PC-9 (cell line): ENCODE results near the gene CYBB.

Experiments
- EZH2 ChIP-seq: fragments of 200-600 bp; sonication (generic); IDR thresholded peaks from 2 replicates; pipeline ENCODE4 v1.8.0; 2017; ENCODE audit warnings: antibody characterized with exemption, low read depth
- TF ChIP-seq, protein P1 (sequence below): fragments of 200-600 bp; sonication (generic); conservative IDR thresholded peaks from 2 replicates; pipeline ENCODE4 v1.6.1; 2017; ENCODE audit warnings: mixed run types, antibody characterized with exemption, mild to moderate bottlenecking, moderate library complexity

DNA sequence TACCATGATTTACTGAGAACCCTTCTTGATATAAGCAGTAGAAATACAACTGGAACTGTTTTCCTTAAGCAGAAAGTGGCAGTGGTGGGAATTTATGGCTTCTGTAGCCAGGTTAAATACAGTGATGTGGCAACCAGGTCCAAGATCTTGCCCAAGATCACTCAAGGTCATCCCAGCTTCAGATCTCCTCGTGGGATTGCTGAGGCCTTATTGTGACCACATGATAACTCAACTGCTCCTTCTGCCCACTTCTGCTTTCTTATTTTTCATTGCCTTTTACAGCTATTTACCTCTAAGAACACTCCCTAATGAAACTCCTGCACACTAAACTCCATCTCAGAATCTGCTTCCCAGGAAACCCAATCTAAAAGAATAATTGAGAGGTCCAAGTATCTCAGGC, 12.4 kb upstream of the CYBB start:
- TF ChIP-seq, protein P1, sequence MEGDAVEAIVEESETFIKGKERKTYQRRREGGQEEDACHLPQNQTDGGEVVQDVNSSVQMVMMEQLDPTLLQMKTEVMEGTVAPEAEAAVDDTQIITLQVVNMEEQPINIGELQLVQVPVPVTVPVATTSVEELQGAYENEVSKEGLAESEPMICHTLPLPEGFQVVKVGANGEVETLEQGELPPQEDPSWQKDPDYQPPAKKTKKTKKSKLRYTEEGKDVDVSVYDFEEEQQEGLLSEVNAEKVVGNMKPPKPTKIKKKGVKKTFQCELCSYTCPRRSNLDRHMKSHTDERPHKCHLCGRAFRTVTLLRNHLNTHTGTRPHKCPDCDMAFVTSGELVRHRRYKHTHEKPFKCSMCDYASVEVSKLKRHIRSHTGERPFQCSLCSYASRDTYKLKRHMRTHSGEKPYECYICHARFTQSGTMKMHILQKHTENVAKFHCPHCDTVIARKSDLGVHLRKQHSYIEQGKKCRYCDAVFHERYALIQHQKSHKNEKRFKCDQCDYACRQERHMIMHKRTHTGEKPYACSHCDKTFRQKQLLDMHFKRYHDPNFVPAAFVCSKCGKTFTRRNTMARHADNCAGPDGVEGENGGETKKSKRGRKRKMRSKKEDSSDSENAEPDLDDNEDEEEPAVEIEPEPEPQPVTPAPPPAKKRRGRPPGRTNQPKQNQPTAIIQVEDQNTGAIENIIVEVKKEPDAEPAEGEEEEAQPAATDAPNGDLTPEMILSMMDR, result no peak
- TF ChIP-seq EZH2, result no peak
